ENCODE data around the gene ZAR1. TPM values are rescaled to one million over a fixed set of nuclear protein-coding genes. Genes with fewer than 3 reads are reported as not detected.
A peak's percentile ranks its signal among the peaks of the same experiment; 100 is the strongest.

The ZAR1 gene
- total and polyA plus RNA-seq, 9 of the 15 experiments (the other 6 are each of a cell fraction or from before 2014, with no cell fraction given), result 0.07 to 0.84 (median 0.28) TPM; not detected in 1

- in situ Hi-C loops (cut with MboI), result no loop called here
- CTCF ChIA-PET (ENCODE audit: low intra/inter-chr PET ratio), result no interaction called here
- no TSS peak for BruUV-seq (replicated peaks)
- WGBS (ENCODE audit: insufficient coverage, low coverage, missing lambda C conversion rate), result 20% methylated on average over 1 of the region's 1 CpG
- intact Hi-C loops (cut with micrococcal nuclease), result no loop called here
- H4K20me1 ChIP-seq (replicated peaks; ENCODE audit: control insufficient read depth, insufficient read depth, low read length), result no peaks in the 10 kb centered on the region
- no peak overlapping the region for H3K4me2 ChIP-seq (ENCODE audit: insufficient read depth, low read length)
- H2AFZ ChIP-seq (ENCODE audit: low read depth, low read length), result no peak overlapping the region
- DNase-seq (ENCODE audit: extremely low read depth in 1 of 4, low spot score in 3 of 4) (no peak), FAIRE-seq (no peak), ATAC-seq (no peak)
- H3K79me2 ChIP-seq (ENCODE audit: control insufficient read depth, insufficient read depth, low read length), result no peaks in the 10 kb centered on the region
- H3K9me3 ChIP-seq (replicated peaks; ENCODE audit: control insufficient read depth, insufficient read depth, low read depth, low read length), result no peaks in the 10 kb centered on the region
- peaks cover 0 to 10% of the 10 kb centered on the region in 2 experiments; a peak in 3 of 5 replicates for H3K4me1 ChIP-seq (replicated peaks in 1 of 2; ENCODE audit: control insufficient read depth in 2 of 2, insufficient read depth in 2 of 2, low read length in 2 of 2)
- H3K9ac ChIP-seq (ENCODE audit: insufficient read depth in 1 of 2, low read depth in 2 of 2, low read length in 2 of 2), result no peak overlapping the region
- no peaks in the 10 kb centered on the region; a peak in 1 of 5 replicates for H3K27me3 ChIP-seq (ENCODE audit: control insufficient read depth in 2 of 2, insufficient read depth in 2 of 2, low read length in 2 of 2)
- no peak for TF ChIP-seq ZNF134 (CRISPR knock-in tag; conservative IDR thresholded peaks at IDR 0.05)
- no peak for TF ChIP-seq NONO (IDR thresholded peaks at IDR 0.05; ENCODE audit: low read depth in 2 of 2, low read length in 1 of 2)
- TF ChIP-seq ZNF512 (tag; IDR thresholded peaks at IDR 0.05), result no peak
- no peak for TF ChIP-seq EGR1 (conservative IDR thresholded peaks at IDR 0.05)
- TF ChIP-seq ZNF316 (IDR thresholded peaks at IDR 0.05), result no peak
- no peak for TF ChIP-seq RFX1 (IDR thresholded peaks at IDR 0.05)
- no peak for TF ChIP-seq FOS (IDR thresholded peaks at IDR 0.05; ENCODE audit: extremely low read depth, insufficient read length)
- TF ChIP-seq PHF21A (IDR thresholded peaks at IDR 0.05; ENCODE audit: borderline replicate concordance, low read depth), result no peak
- TF ChIP-seq NFIC (IDR thresholded peaks at IDR 0.05), result peak; percentile 79
- TF ChIP-seq HDAC3 (IDR thresholded peaks at IDR 0.05; ENCODE audit: borderline replicate concordance, partially characterized antibody), result no peak
- TF ChIP-seq HMGN3 (IDR thresholded peaks at IDR 0.05; ENCODE audit: borderline replicate concordance, extremely low read depth, insufficient read length, low read depth, low read length), result no peak
- peak; percentile 51 for TF ChIP-seq NFIX (CRISPR knock-in tag; IDR thresholded peaks at IDR 0.05; ENCODE audit: low read depth)
- TF ChIP-seq, protein P1, sequence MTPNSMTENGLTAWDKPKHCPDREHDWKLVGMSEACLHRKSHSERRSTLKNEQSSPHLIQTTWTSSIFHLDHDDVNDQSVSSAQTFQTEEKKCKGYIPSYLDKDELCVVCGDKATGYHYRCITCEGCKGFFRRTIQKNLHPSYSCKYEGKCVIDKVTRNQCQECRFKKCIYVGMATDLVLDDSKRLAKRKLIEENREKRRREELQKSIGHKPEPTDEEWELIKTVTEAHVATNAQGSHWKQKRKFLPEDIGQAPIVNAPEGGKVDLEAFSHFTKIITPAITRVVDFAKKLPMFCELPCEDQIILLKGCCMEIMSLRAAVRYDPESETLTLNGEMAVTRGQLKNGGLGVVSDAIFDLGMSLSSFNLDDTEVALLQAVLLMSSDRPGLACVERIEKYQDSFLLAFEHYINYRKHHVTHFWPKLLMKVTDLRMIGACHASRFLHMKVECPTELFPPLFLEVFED (CRISPR knock-in tag; conservative IDR thresholded peaks at IDR 0.05), result no peak
- POLR2A ChIA-PET, result no interaction called here
- H3K27ac ChIP-seq (ENCODE audit: extremely low read depth, low read depth, low read length), result no peak overlapping the region
- no peaks in the 10 kb centered on the region for H3K9me1 ChIP-seq (ENCODE audit: control insufficient read depth, insufficient read depth, low read length)
- H3K36me3 ChIP-seq (ENCODE audit: control insufficient read depth, insufficient read depth, low read length), result no peaks in the 10 kb centered on the region
- no peak overlapping the region for H3K4me3 ChIP-seq
Observed at GRCh38 chr4:48472794-48473193, 17.3 kb upstream of the ZAR1 start.

Measured in K562 (cell line).